Breast epithelium (tissue), 3 donors: ENCODE data around the gene C11orf42.

Experiments
- POLR2A ChIP-seq: fragments of 450-650 bp; IDR thresholded peaks from one replicate; pipeline ENCODE4 v1.6.1; 2016; ENCODE audit warnings: antibody characterized with exemption, mild to moderate bottlenecking, moderate library complexity
- POLR2AphosphoS5 ChIP-seq, 3 donors: sonication (generic); formaldehyde crosslinking; IDR thresholded peaks; one replicate each; pipeline ENCODE4 v1.6.1; 2017; ENCODE audit warnings: antibody characterized with exemption in 3 of 3
- TF ChIP-seq, protein P1 (sequence below), 3 donors: fragments of 450-650 bp; IDR thresholded peaks; one replicate each; pipeline ENCODE4 v1.5.1; 2016 to 2017; ENCODE audit warnings: antibody characterized with exemption in 3 of 3, mild to moderate bottlenecking in 3 of 3, moderate library complexity in 3 of 3

DNA sequence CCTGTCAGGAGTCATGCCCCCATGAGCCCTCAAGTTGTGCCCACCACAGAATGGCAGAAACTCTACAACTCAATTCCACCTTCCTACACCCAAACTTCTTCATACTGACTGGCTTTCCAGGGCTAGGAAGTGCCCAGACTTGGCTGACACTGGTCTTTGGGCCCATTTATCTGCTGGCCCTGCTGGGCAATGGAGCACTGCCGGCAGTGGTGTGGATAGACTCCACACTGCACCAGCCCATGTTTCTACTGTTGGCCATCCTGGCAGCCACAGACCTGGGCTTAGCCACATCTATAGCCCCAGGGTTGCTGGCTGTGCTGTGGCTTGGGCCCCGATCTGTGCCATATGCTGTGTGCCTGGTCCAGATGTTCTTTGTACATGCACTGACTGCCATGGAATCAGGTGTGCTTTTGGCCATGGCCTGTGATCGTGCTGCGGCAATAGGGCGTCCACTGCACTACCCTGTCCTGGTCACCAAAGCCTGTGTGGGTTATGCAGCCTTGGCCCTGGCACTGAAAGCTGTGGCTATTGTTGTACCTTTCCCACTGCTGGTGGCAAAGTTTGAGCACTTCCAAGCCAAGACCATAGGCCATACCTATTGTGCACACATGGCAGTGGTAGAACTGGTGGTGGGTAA, 6.1 kb upstream of the C11orf42 start, which contains the start of gene OR52W1:
- TF ChIP-seq, protein P1, sequence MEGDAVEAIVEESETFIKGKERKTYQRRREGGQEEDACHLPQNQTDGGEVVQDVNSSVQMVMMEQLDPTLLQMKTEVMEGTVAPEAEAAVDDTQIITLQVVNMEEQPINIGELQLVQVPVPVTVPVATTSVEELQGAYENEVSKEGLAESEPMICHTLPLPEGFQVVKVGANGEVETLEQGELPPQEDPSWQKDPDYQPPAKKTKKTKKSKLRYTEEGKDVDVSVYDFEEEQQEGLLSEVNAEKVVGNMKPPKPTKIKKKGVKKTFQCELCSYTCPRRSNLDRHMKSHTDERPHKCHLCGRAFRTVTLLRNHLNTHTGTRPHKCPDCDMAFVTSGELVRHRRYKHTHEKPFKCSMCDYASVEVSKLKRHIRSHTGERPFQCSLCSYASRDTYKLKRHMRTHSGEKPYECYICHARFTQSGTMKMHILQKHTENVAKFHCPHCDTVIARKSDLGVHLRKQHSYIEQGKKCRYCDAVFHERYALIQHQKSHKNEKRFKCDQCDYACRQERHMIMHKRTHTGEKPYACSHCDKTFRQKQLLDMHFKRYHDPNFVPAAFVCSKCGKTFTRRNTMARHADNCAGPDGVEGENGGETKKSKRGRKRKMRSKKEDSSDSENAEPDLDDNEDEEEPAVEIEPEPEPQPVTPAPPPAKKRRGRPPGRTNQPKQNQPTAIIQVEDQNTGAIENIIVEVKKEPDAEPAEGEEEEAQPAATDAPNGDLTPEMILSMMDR (IDR thresholded peaks at IDR 0.05), result no peak
- TF ChIP-seq POLR2A (no peak), POLR2AphosphoS5 (IDR thresholded peaks at IDR 0.05) (no peak)
